Activated naive CD4-positive, alpha-beta T cell treated with anti-CD3 and anti-CD28 coated beads for 36 hours (primary cell): ENCODE measurements around the gene FAM107A. TPM values are rescaled to one million over a fixed set of nuclear protein-coding genes. Genes with fewer than 3 reads are reported as not detected.

ENCODE experiments used
- CTCF ChIA-PET: fragments of 350-600 bp; sonication (Branson Sonifier 250); formaldehyde crosslinking; loops from one replicate; lab custom pipeline; 2021; ENCODE audit warnings: antibody characterized with exemption; lab: Charles Lee
- DNase-seq: peaks from one replicate; pipeline ENCODE4 v3.0.0-alpha.2; 2020
- H3K27ac Mint-ChIP-seq: one replicate; pipeline ENCODE4 v1.8.0; 2021; ENCODE audit warnings: mild to moderate bottlenecking, mixed read lengths
- H3K27me3 Mint-ChIP-seq: one replicate; pipeline ENCODE4 v1.8.0; 2021; ENCODE audit warnings: low read depth, mixed read lengths
- H3K36me3 Mint-ChIP-seq: one replicate; pipeline ENCODE4 v1.8.0; 2021; ENCODE audit warnings: low read depth, mixed read lengths
- H3K4me1 Mint-ChIP-seq: one replicate; pipeline ENCODE4 v1.8.0; 2021; ENCODE audit warnings: low read depth, mixed read lengths
- H3K4me3 Mint-ChIP-seq: one replicate; pipeline ENCODE4 v1.8.0; 2021; ENCODE audit warnings: mild to moderate bottlenecking, moderate library complexity, mixed read lengths
- H3K9me3 Mint-ChIP-seq: one replicate; pipeline ENCODE4 v1.8.0; 2021; ENCODE audit warnings: mixed read lengths
- intact Hi-C: fragments of 100-400 bp; cut with micrococcal nuclease; formaldehyde crosslinking; loops from one replicate; pipeline ENCODE4 v1.15.1; 2023
- total RNA-seq, 2 experiments: library from RNA; stranded (reverse); gene quantifications; one replicate each; pipeline ENCODE4 v1.2.3, GENCODE V29; 2021

FAM107A gene
- total RNA-seq, 2 experiments from 2014 or later, result not detected

DNA sequence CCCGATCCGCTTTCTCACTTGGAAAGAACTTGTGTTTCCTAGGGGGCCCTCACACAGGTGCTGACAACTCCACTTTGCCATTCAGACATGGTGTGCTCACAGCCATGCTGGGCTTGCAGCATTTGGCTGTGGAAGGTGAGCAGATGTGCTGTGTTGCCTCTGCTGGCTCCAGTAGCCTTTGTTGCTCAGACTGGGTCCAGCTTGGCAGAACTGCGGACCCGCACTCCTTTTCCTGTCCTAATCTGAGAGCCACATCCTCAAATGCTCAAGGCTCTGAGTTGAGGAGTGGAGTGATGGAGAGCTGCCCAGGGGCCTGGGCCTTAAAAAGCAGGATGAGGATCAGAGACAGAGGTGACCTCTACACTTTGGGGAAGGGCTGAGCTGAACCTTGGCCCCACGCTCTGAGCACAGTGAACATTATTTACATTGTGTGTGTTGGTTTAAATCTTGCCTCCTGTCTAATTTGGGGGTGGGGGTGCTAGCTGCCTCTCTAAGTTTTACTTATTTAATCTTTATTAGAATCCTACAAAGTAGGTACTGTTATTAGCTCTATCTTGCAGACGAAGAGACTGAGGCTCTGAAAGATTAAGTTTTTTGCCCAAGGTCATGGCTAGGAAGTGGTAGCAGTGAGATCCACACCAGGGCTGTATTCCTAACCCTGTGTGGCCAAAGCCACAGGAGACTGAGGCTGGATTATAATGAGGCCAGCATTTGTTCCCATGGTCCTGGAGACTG lies 57.4 kb downstream of the FAM107A start:
- Mint-ChIP-seq H3K4me3 (no peak overlapping the region), H3K4me1 (no peaks in the 10 kb centered on the region), H3K27ac (no peak overlapping the region), H3K27me3 (no peaks in the 10 kb centered on the region), H3K36me3 (no peaks in the 10 kb centered on the region), H3K9me3 (no peaks in the 10 kb centered on the region)
- DNase-seq, result no peak
- intact Hi-C loops, result no loop called here
- CTCF ChIA-PET, result interaction anchor here (1.0 kb wide), 1 partner anchor 27 kb away, joined by 4 read pairs; no protein-coding TSS in a partner anchor

DNA sequence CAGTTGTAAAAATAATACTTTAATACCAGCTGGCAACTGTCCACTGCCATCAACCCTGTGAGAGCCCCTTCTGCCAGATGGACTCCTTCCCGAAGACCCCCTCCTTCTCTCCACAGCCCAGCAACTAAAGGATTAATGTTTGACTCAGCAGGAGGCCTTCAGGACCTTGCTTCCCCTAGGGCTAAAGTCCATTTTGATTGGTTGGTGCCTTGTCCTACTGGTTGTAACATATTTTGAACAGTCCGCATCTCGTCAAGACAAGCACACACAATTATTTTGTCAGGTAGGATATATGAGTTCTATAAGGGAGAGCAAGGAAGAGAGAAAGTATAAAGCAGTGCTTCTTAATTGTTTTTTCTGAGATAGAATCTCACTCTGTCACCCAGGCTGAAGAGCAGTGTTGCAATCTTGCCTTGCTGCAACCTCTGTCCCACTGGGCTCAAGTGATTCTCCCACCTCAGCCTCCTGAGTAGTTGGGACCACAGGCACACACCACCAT lies 58.9 kb downstream of the FAM107A start:
- intact Hi-C loops, result no loop called here
- no peaks in the 10 kb centered on the region for H3K27me3 Mint-ChIP-seq

DNA sequence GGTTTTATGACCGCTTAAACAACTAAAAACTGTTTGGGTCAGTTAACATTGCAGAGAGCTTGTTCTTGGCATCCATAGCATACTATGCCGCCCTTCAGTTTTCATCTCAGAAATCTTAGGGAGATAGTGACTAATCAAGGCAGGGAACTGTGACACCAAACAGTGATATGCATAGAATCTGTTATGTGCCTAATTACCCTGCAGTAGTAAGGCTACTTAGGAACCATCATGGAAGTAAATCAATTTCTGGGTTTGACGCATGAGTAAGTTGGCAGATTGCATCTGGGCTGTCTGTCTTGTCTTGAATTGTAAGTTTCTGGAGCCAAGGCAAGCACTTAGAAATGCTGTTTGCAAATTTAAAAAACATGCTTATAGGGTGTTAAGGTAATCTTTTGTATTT lies 62.8 kb downstream of the FAM107A start:
- no peaks in the 10 kb centered on the region for H3K9me3 Mint-ChIP-seq
- no peaks in the 10 kb centered on the region for H3K27me3 Mint-ChIP-seq
- no peak for DNase-seq
- H3K27ac Mint-ChIP-seq, result no peak overlapping the region
- CTCF ChIA-PET, result no interaction called here
- H3K4me3 Mint-ChIP-seq, result no peak overlapping the region
- no peaks in the 10 kb centered on the region for H3K4me1 Mint-ChIP-seq
- intact Hi-C loops, result no loop called here
- H3K36me3 Mint-ChIP-seq, result no peaks in the 10 kb centered on the region

More for the DNA sequence above, 58.9 kb downstream of the FAM107A start:
- Mint-ChIP-seq H3K9me3 (no peaks in the 10 kb centered on the region), H3K4me1 (no peaks in the 10 kb centered on the region), H3K36me3 (no peaks in the 10 kb centered on the region), H3K4me3 (no peak overlapping the region), H3K27ac (no peak overlapping the region)
- DNase-seq, result no peak
- CTCF ChIA-PET, result interaction anchor here (2.7 kb wide), 1 partner anchor 14 kb away, joined by 15 read pairs; no protein-coding TSS in a partner anchor

Other genes with a start within 250 kb of the FAM107A start
- gene PXK, start 244.5 kb downstream of the FAM107A start, total RNA-seq, result 10 to 100 TPM; 44.7 to 46.1 TPM
- 10 to 100 TPM; 51.6 to 53.7 TPM for gene PDHB, start 143.6 kb downstream of the FAM107A start, total RNA-seq
- 1 to 10 TPM; 8.4 to 9.9 TPM for gene KCTD6, start 85.3 kb downstream of the FAM107A start, total RNA-seq
- gene ACOX2, start 40.2 kb downstream of the FAM107A start, total RNA-seq, result not detected
- gene FAM3D, start 89.4 kb upstream of the FAM107A start, total RNA-seq, result not detected